AG04450 (cell line): ENCODE results near the gene CDCP1. TPM values are rescaled to one million over a fixed set of nuclear protein-coding genes. Genes with fewer than 3 reads are reported as not detected.
"Not testable (repeated sequence)": the region's sequence is repeated elsewhere in the genome, so short reads cannot be mapped to it uniquely, and the experiment has no call there.

Source experiments
- CTCF ChIA-PET: fragments of 300-600, 350-600 bp; formaldehyde crosslinking; extraction: SDS; loops from one replicate; lab custom pipeline; 2022; ENCODE audit warnings: antibody characterized with exemption, inconsistent platforms; lab: Charles Lee
- POLR2A ChIA-PET: fragments of 350-600 bp; formaldehyde crosslinking; extraction: SDS; loops from one replicate; lab custom pipeline; 2021; ENCODE audit warnings: antibody characterized with exemption, inconsistent platforms; lab: Yijun Ruan, JAX
- DNase-seq: peaks from one replicate; pipeline ENCODE4 v3.0.0-alpha.2; 2011; ENCODE audit warnings: low read depth, low spot score
- H3K27ac ChIP-seq: one replicate; pipeline ENCODE4 v1.5.1; 2012; ENCODE audit warnings: low read depth, low read length, control low read depth
- H3K27me3 ChIP-seq: one replicate; pipeline ENCODE4 v1.6.0; 2012; ENCODE audit warnings: low read length; ENCODE audit not compliant: control insufficient read depth, insufficient read depth
- H3K4me3 ChIP-seq: 2 replicates; pipeline ENCODE4 v1.5.1; 2011; ENCODE audit warnings: mild to moderate bottlenecking, low read depth, low read length, control low read depth
- H3K9me3 ChIP-seq: 2 replicates; pipeline ENCODE4 v1.5.1; 2012; ENCODE audit warnings: low read length; ENCODE audit not compliant: control insufficient read depth, insufficient read depth
- CTCF ChIP-seq: IDR thresholded peaks from 2 replicates; pipeline ENCODE4 v1.5.1; 2011; ENCODE audit warnings: low read depth, low read length, control low read depth, inconsistent platforms
- polyA plus RNA-seq: library from polyadenylated mRNA; depleted of rRNA; stranded (reverse); fragments of >200 nt; gene quantifications from 2 replicates; pipeline ENCODE4 v1.2.3, GENCODE V29; 2011

The CDCP1 gene
- polyA plus RNA-seq, 1 experiment, result 13.6 TPM

DNA sequence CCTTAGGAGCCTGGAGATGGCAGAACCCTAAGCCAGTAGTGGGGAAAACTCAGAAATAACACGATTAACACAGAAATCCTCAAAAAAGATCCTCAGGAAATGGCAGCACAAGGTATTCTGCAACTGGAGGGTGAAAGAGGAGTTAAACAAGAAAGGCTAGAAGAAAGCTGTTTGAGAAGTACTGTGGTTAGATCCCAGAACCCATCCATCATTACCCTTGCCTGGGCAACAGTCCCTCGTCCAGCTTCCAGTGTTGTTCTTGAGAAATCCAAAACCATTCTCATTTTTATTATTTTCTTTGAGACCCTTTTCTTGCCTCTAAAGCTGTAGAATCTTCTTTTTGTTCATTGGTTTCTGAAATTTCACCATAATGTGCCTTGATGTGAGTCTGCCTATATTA, 2.7 kb upstream of the CDCP1 start:
- Histone ChIP-seq H3K27ac (no peak overlapping the region), H3K27me3 (no peaks in the 10 kb centered on the region), H3K9me3 (peaks cover 16% of the 10 kb centered on the region), H3K4me3 (no peak overlapping the region)
- CTCF ChIA-PET, result interaction anchor here (0.6 kb wide), 1 partner anchor 62 kb away, joined by 3 read pairs; no protein-coding TSS in a partner anchor
- POLR2A ChIA-PET, result interaction anchor here (0.6 kb wide), 1 partner anchor 15 kb away, joined by 4 read pairs; no protein-coding TSS in a partner anchor
- no peak for TF ChIP-seq CTCF
- DNase-seq, result no peak

DNA sequence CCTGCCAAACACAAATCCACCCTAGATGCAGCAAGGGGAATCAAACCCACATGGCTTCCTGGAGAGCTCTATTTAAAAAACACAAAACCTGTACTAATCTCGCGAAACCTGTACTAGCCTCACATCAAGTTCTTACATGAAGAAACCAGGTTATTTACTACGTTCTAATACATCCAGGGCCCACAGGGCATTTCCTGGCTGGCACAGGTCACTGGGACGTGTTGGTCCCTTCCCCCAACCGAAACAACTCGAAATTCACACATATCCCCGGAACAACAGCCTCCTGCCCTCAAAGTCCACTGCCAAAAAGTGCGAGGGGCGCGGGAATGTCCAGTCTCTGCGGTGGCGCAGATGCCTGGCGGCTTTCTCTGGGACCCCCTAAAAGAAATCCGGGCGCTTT, 955 bp downstream of the CDCP1 start:
- Histone ChIP-seq H3K4me3 (peak overlapping the region; percentile 69), H3K9me3 (peaks cover 8% of the 10 kb centered on the region), H3K27ac (no peak overlapping the region), H3K27me3 (no peaks in the 10 kb centered on the region)
- DNase-seq, result no peak
- TF ChIP-seq CTCF, result no peak
- POLR2A ChIA-PET, result no interaction called here
- CTCF ChIA-PET, result interaction anchor here (0.5 to 1.3 kb wide), 4 partner anchors 16 to 107 kb away, joined by 3 to 5 read pairs (median 4); no protein-coding TSS in a partner anchor

GRCh38 chr3:45143673-45144671, 2.2 kb downstream of the CDCP1 start:
- POLR2A ChIA-PET, result no interaction called here
- Histone ChIP-seq H3K4me3 (no peak overlapping the region), H3K9me3 (peaks cover 8% of the 10 kb centered on the region), H3K27me3 (no peaks in the 10 kb centered on the region), H3K27ac (no peak overlapping the region)
- CTCF ChIA-PET, result no interaction called here
- DNase-seq, result no peak
- TF ChIP-seq CTCF, result no peak

GRCh38 chr3:45140770-45141155, 5.4 kb downstream of the CDCP1 start:
- DNase-seq, H3K4me3 ChIP-seq, H3K27ac ChIP-seq, H3K27me3 ChIP-seq, H3K9me3 ChIP-seq: not testable (repeated sequence)
- CTCF ChIA-PET, result interaction anchor here (1.2 to 1.4 kb wide), 2 partner anchors 13 to 69 kb away, joined by 3 to 4 read pairs; no protein-coding TSS in a partner anchor
- POLR2A ChIA-PET, result interaction anchor here (0.7 to 1.8 kb wide), 3 partner anchors 17 to 70 kb away, joined by 3 to 7 read pairs (median 5); no protein-coding TSS in a partner anchor

GRCh38 chr3:45140141-45140769, 5.9 kb downstream of the CDCP1 start:
- ChIA-PET POLR2A (interaction anchor here (0.7 to 1.8 kb wide), 3 partner anchors 17 to 70 kb away, joined by 3 to 7 read pairs (median 5); no protein-coding TSS in a partner anchor), CTCF (interaction anchor here (1.0 to 1.4 kb wide), 3 partner anchors 13 to 102 kb away, joined by 3 to 4 read pairs (median 3); no protein-coding TSS in a partner anchor)
- no peak for TF ChIP-seq CTCF

More at GRCh38 chr3:45140141-45140769, 5.9 kb downstream of the CDCP1 start:
- H3K27me3 ChIP-seq, result no peaks in the 10 kb centered on the region
- H3K4me3 ChIP-seq, result no peak overlapping the region
- peak overlapping the region; percentile 87 for H3K27ac ChIP-seq
- no peak for DNase-seq
- H3K9me3 ChIP-seq, result no peaks in the 10 kb centered on the region
